Nephron (organoid): ENCODE results near the gene OR9G4.

ENCODE experiments used
- H3K27ac Mint-ChIP-seq, 3 experiments: 2 replicates each; pipeline ENCODE4 v1.8.0; 2020; ENCODE audit warnings: mixed read lengths in 3 of 3, mild to moderate bottlenecking in 2 of 3, moderate library complexity in 1 of 3
- H3K27me3 Mint-ChIP-seq: 2 replicates; pipeline ENCODE4 v1.8.0; 2021; ENCODE audit warnings: low read depth, mild to moderate bottlenecking, moderate library complexity, mixed read lengths
- H3K36me3 Mint-ChIP-seq: 2 replicates; pipeline ENCODE4 v1.8.0; 2020; ENCODE audit warnings: low read depth, mixed read lengths
- H3K4me1 Mint-ChIP-seq: 2 replicates; pipeline ENCODE4 v1.8.0; 2020; ENCODE audit warnings: mixed read lengths
- H3K4me3 Mint-ChIP-seq, 3 experiments: 2 replicates each; pipeline ENCODE4 v1.8.0; 2020; ENCODE audit warnings: mild to moderate bottlenecking in 3 of 3, mixed read lengths in 3 of 3, moderate library complexity in 2 of 3
- H3K9me3 Mint-ChIP-seq: 2 replicates; pipeline ENCODE4 v1.8.0; 2020; ENCODE audit warnings: mixed read lengths
- CTCF ChIP-seq, 3 experiments: fragments of 200-600 bp; sonication (generic); IDR thresholded peaks; one replicate each; pipeline ENCODE4 v1.5.0; 2021; ENCODE audit warnings: antibody characterized with exemption in 3 of 3; ENCODE audit not compliant: unreplicated experiment in 3 of 3

OR9G4 gene

GRCh38 chr11:56748597-56748996 is at the start of gene OR9G4:
TSS of gene OR9G4 (minus strand) at chr11:56748697. CDS start at chr11:56743766, 4,931 bp downstream.
- no peak for TF ChIP-seq CTCF (IDR thresholded peaks at IDR 0.05; ENCODE audit: unreplicated experiment in 3 of 3)
- H3K4me3 Mint-ChIP-seq = no peak within 1 kb of the TSS
- H3K27me3 Mint-ChIP-seq = no peaks in the 10 kb centered on the region
- H3K27ac Mint-ChIP-seq = no peak within 1 kb of the TSS
- no peaks in the 10 kb centered on the region for H3K4me1 Mint-ChIP-seq
- no peaks in the 10 kb centered on the region for H3K9me3 Mint-ChIP-seq
- no peaks in the 10 kb centered on the region for H3K36me3 Mint-ChIP-seq

GRCh38 chr11:56783448-56784041 is 35.0 kb upstream of the OR9G4 start:
- Mint-ChIP-seq H3K27ac (no peak overlapping the region), H3K4me3 (no peak overlapping the region), H3K27me3 (no peaks in the 10 kb centered on the region), H3K36me3 (no peaks in the 10 kb centered on the region), H3K4me1 (no peaks in the 10 kb centered on the region), H3K9me3 (no peaks in the 10 kb centered on the region)
- TF ChIP-seq CTCF (IDR thresholded peaks at IDR 0.05; ENCODE audit: unreplicated experiment in 3 of 3) = peak; percentile 66 to 76 (median 67)

DNA sequence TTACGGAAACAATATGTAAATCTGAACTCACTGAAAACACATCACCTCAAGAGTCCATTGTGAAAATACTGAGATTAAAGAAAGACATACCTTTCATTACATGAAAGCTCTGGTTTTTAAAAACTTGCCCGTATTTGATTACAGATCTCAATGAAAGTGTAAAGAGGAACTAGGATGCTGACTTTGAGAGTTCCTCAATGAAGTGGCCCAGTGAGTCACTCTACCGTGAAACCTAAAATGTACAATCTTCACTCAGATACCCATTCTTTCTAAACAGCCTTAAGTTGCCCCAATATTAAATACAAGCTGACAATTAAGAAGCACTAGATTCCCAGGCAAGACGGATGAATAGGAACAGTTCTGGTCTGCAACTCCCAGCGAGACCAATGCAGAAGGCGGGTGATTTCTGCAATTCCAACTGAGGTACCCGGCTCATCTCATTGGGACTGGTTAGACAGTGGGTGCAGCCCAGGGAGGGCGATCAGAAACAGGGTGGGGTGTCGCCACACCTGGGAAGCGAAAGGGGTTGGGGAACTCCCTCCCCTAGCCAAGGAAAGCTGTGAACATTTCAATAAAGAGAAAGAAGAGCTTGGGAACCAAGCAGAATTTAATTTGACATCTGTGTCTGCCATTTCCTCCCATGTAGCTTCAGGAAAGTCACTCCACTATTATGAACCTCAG is 33.8 kb upstream of the OR9G4 start:
- H3K4me1 Mint-ChIP-seq = no peaks in the 10 kb centered on the region
- no peak for TF ChIP-seq CTCF (IDR thresholded peaks at IDR 0.05; ENCODE audit: unreplicated experiment in 3 of 3)
- H3K27me3 Mint-ChIP-seq = no peaks in the 10 kb centered on the region
- no peak overlapping the region for H3K27ac Mint-ChIP-seq
- no peak overlapping the region for H3K4me3 Mint-ChIP-seq
- no peaks in the 10 kb centered on the region for H3K9me3 Mint-ChIP-seq
- H3K36me3 Mint-ChIP-seq = no peaks in the 10 kb centered on the region

- TF ChIP-seq CTCF (IDR thresholded peaks at IDR 0.05; ENCODE audit: unreplicated experiment in 3 of 3) = no peak
- no peaks in the 10 kb centered on the region for H3K4me1 Mint-ChIP-seq
- H3K4me3 Mint-ChIP-seq = no peak overlapping the region
- no peak overlapping the region for H3K27ac Mint-ChIP-seq
- no peaks in the 10 kb centered on the region for H3K36me3 Mint-ChIP-seq
- H3K9me3 Mint-ChIP-seq = no peaks in the 10 kb centered on the region
- H3K27me3 Mint-ChIP-seq = no peaks in the 10 kb centered on the region
Measured at GRCh38 chr11:56776809-56777208, 28.3 kb upstream of the OR9G4 start.

DNA sequence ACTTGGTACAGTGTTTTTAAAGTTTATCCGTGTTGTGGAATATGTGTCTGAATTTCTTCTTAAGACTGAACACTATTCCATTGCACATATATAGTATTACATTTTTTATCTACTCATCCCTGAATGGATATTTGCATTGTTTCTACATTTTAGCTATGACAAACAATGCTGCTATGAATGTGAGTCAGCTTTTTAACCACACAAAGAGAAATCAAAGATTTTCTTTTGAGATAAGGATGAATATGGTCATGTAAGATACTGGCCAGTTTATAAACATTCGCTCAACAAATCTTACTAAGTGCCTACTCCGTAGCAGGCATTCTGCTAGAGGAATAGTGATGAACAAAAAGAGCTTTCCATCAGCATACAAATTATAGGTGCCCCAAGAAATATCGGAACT is 16.5 kb upstream of the OR9G4 start:
- H3K9me3 Mint-ChIP-seq = no peaks in the 10 kb centered on the region
- TF ChIP-seq CTCF (IDR thresholded peaks at IDR 0.05; ENCODE audit: unreplicated experiment in 3 of 3) = no peak
- H3K27me3 Mint-ChIP-seq = no peaks in the 10 kb centered on the region
- no peak overlapping the region for H3K4me3 Mint-ChIP-seq
- no peaks in the 10 kb centered on the region for H3K36me3 Mint-ChIP-seq
- no peaks in the 10 kb centered on the region for H3K4me1 Mint-ChIP-seq
- no peak overlapping the region for H3K27ac Mint-ChIP-seq

DNA sequence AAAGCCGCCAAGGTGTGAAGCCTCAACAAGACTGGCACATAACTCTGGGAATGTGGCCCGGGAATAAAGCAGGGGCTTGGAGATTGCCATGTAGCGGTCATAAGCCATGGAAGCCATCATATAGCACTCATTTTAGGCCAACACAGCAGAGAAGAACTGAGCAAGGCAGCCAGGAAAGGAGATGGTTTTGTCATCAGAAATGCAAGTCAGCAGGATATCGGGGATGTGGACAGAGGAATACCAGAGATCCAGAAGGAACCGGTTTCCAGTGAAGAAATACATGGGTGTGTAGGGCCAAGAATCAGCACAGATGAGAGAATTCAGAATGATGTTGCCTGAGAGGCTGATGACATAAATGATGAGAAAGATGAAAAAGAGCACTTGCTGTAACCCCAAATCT is 3.0 kb upstream of the OR9G4 start:
- Mint-ChIP-seq H3K9me3 (no peaks in the 10 kb centered on the region), H3K27ac (no peak overlapping the region), H3K27me3 (no peaks in the 10 kb centered on the region), H3K36me3 (no peaks in the 10 kb centered on the region), H3K4me3 (no peak overlapping the region), H3K4me1 (no peaks in the 10 kb centered on the region)
- no peak for TF ChIP-seq CTCF (IDR thresholded peaks at IDR 0.05; ENCODE audit: unreplicated experiment in 3 of 3)
